Endothelial cell of umbilical vein (primary cell): ENCODE measurements around the gene STYXL1. TPM values are rescaled to one million over a fixed set of nuclear protein-coding genes. Genes with fewer than 3 reads are reported as not detected.

ENCODE experiments used
- Bru-seq: library from RNA; stranded (reverse); fragments of 400-500 nt; gene quantifications from one replicate; lab custom pipeline; 2021; lab: Mats Ljungman, UMichigan
- BruChase-seq, 2 experiments: library from RNA; stranded (reverse); fragments of 400-500 nt; gene quantifications; one replicate each; lab custom pipeline; 2021; lab: Mats Ljungman, UMichigan
- BruUV-seq: library from RNA; stranded (reverse); fragments of 400-500 nt; replicated peaks from 2 replicates; lab custom pipeline; 2021; lab: Mats Ljungman, UMichigan
- CTCF ChIA-PET: fragments of 300-600, 350-600 bp; sonication (Branson Sonifier 250); formaldehyde crosslinking; loops from one replicate; lab custom pipeline; 2021; ENCODE audit warnings: antibody characterized with exemption, inconsistent platforms; lab: Charles Lee
- POLR2A ChIA-PET: fragments of 300-600, 350-600 bp; sonication (Branson Sonifier 250); formaldehyde crosslinking; loops from one replicate; lab custom pipeline; 2021; ENCODE audit warnings: antibody characterized with exemption, inconsistent platforms; lab: Charles Lee
- DNase-seq: peaks from one replicate; pipeline ENCODE4 v3.0.0-alpha.2; 2011; ENCODE audit warnings: low read depth, low spot score
- FAIRE-seq: peaks from 2 replicates; lab custom pipeline; 2011; peaks lifted over from hg19 to GRCh38; lab: Jason Lieb, UNC
- H2AFZ ChIP-seq: 2 replicates; pipeline ENCODE4 v1.6.0; 2012; ENCODE audit warnings: low read depth, low read length, control low read depth, inconsistent platforms
- H3K27ac ChIP-seq: 2 replicates; pipeline ENCODE4 v1.5.1; 2011; ENCODE audit warnings: low read depth, mild to moderate bottlenecking, control low read depth, low read length, moderate library complexity; ENCODE audit not compliant: insufficient read depth
- H3K27me3 ChIP-seq, 2 experiments: 2 replicates each; pipeline versions ENCODE4 v1.6.0 to v1.6.1; 2011; ENCODE audit warnings: low read length in 2 of 2, mixed read lengths in 1 of 2; ENCODE audit not compliant: control insufficient read depth in 2 of 2, insufficient read depth in 2 of 2
- H3K36me3 ChIP-seq, 2 experiments: 2 replicates in 1 of 2; 3 replicates in 1 of 2; pipeline ENCODE4 v1.5.1; 2011; ENCODE audit warnings: low read length in 2 of 2, mild to moderate bottlenecking in 1 of 2, moderate library complexity in 1 of 2; ENCODE audit not compliant: control insufficient read depth in 2 of 2, insufficient read depth in 2 of 2; ENCODE audit errors: extremely low read depth in 1 of 2
- H3K4me1 ChIP-seq: 3 replicates; pipeline ENCODE4 v1.5.1; 2011; ENCODE audit warnings: mild to moderate bottlenecking, low read length; ENCODE audit not compliant: control insufficient read depth, insufficient read depth; ENCODE audit errors: extremely low read depth
- H3K4me2 ChIP-seq: 2 replicates; pipeline ENCODE4 v1.6.1; 2011; ENCODE audit warnings: low read length, control low read depth, mixed read lengths; ENCODE audit not compliant: insufficient read depth
- H3K4me3 ChIP-seq, 3 experiments: fragments of 200-600 bp in 1 of 3; sonication (generic), shearing (Covaris generic) in 1 of 3; replicated peaks in 1 of 3; 2 replicates each; pipeline ENCODE4 v1.5.1; 2011 to 2016; ENCODE audit warnings: control low read depth in 3 of 3, low read length in 3 of 3, mild to moderate bottlenecking in 2 of 3, inconsistent platforms in 1 of 3, low read depth in 1 of 3, moderate library complexity in 1 of 3; ENCODE audit not compliant: insufficient read depth in 1 of 3
- H3K79me2 ChIP-seq: 2 replicates; pipeline ENCODE4 v1.6.0; 2012; ENCODE audit warnings: low read length, inconsistent platforms; ENCODE audit not compliant: control insufficient read depth, insufficient read depth
- H3K9ac ChIP-seq: replicated peaks from 2 replicates; pipeline ENCODE3; 2011; ENCODE audit warnings: low read length, control low read depth; ENCODE audit not compliant: insufficient read depth; ENCODE audit errors: extremely low read depth
- H3K9me1 ChIP-seq: replicated peaks from 3 replicates; pipeline ENCODE4 v1.6.0; 2011; ENCODE audit warnings: mild to moderate bottlenecking, low read length; ENCODE audit not compliant: control insufficient read depth, insufficient read depth; ENCODE audit errors: extremely low read depth
- H3K9me3 ChIP-seq: replicated peaks from 2 replicates; pipeline ENCODE4 v1.5.1; 2012; ENCODE audit warnings: low read length, inconsistent platforms; ENCODE audit not compliant: control insufficient read depth, insufficient read depth
- H4K20me1 ChIP-seq: replicated peaks from 2 replicates; pipeline ENCODE3; 2011; ENCODE audit warnings: mild to moderate bottlenecking, low read length; ENCODE audit not compliant: control insufficient read depth, insufficient read depth; ENCODE audit errors: extremely low read depth
- EZH2 ChIP-seq: IDR thresholded peaks from 2 replicates; pipeline ENCODE4 v1.6.1; 2012; ENCODE audit warnings: borderline replicate concordance, low read depth, mild to moderate bottlenecking, moderate library complexity, low read length, inconsistent platforms; ENCODE audit not compliant: severe bottlenecking
- MAX ChIP-seq: IDR thresholded peaks from 2 replicates; pipeline ENCODE4 v1.6.1; 2011; ENCODE audit not compliant: insufficient read depth, insufficient read length
- MYC ChIP-seq: IDR thresholded peaks from one replicate; pipeline ENCODE4 v1.6.1; 2011; ENCODE audit warnings: mild to moderate bottlenecking, low read depth, low read length
- POLR2A ChIP-seq: IDR thresholded peaks from 2 replicates; pipeline ENCODE4 v1.6.1; 2012; ENCODE audit warnings: low read depth, mild to moderate bottlenecking, control low read depth, low read length
- POLR2AphosphoS5 ChIP-seq: IDR thresholded peaks from 2 replicates; pipeline ENCODE4 v1.6.1; 2012; ENCODE audit warnings: low read depth, mild to moderate bottlenecking, control low read depth, low read length, moderate library complexity; ENCODE audit not compliant: insufficient read depth
- dilution Hi-C: fragments of 300-500 bp; cut with MboI; formaldehyde crosslinking; loops from one replicate; pipeline ENCODE4 v1.15.0; 2019; ENCODE audit warnings: low sequenced_read_pairs; ENCODE audit not compliant: extremely low pct_ligation_motif_present
- intact Hi-C: fragments of 100-400 bp; cut with micrococcal nuclease; formaldehyde crosslinking; loops from one replicate; pipeline ENCODE4 v1.10.0; 2022
- long read RNA-seq: library from polyadenylated mRNA; stranded (forward); transcript quantifications from one replicate; pipeline ENCODE4 v2.0.0, GENCODE V29; 2021
- polyA minus RNA-seq, 3 experiments: library from RNA; depleted of rRNA, polyadenylated mRNA; stranded (reverse); fragments of >200 nt; gene quantifications; 1 replicate in 1 of 3; 2 replicates in 2 of 3; pipeline ENCODE4 v1.2.3, GENCODE V29; 2011
- polyA plus RNA-seq, 4 experiments: library from polyadenylated mRNA; depleted of rRNA in 3 of 4; stranded (reverse) in 3 of 4; unstranded in 1 of 4; fragments of >200 nt; gene quantifications; 2 replicates each; pipeline versions ENCODE4 v1.2.1 to v1.2.3, GENCODE V29; 2011 to 2012; ENCODE audit warnings: missing spikeins in 1 of 4
- total RNA-seq: library from RNA; stranded (reverse); gene quantifications from 2 replicates; pipeline ENCODE4 v1.2.3, GENCODE V29; 2021

The STYXL1 gene
- total RNA-seq (23.0 and 24.3 TPM in 2 replicates), polyA plus RNA-seq (67.6 and 70.9 TPM in 2 replicates), polyA minus RNA-seq (21.3 and 36.9 TPM in 2 replicates), Bru-seq, nascent RNA (percentile 47 among the genes with signal in this experiment), BruChase-seq, experiment 1, labeled RNA remaining after a 6-hour chase (percentile 57 among the genes with signal in this experiment), BruChase-seq, experiment 2, labeled RNA remaining after a 2-hour chase (percentile 48 among the genes with signal in this experiment)
- polyA plus RNA-seq (2011; cell fraction: cytosol; rRNA removed): 64.2 and 86.9 TPM in 2 replicates
- 60.7 TPM in 2 replicates for polyA plus RNA-seq (2011; cell fraction: nucleus; rRNA removed)
- polyA plus RNA-seq (2012): 28.4 and 29.8 TPM in 2 replicates
- 12.3 TPM for polyA minus RNA-seq (2011; cell fraction: cytosol; rRNA and poly(A)+ RNA removed)
- polyA minus RNA-seq (2011; cell fraction: nucleus; rRNA and poly(A)+ RNA removed): 14.1 and 17.1 TPM in 2 replicates
- long read RNA-seq, partial matches to known transcripts: 21 of 45 reads
- long read RNA-seq, other reads (novel, unspliced or antisense): 19 of 45 reads

- Histone ChIP-seq H3K79me2 (peaks cover 57% of the 10 kb centered on the region), H3K9ac (peak within 1 kb of the TSS; percentile 96), H3K4me2 (peak within 1 kb of the TSS; percentile 93), H3K36me3 (no peaks in the 10 kb centered on the region), H3K9me3 (no peaks in the 10 kb centered on the region), H3K27ac (peak within 1 kb of the TSS; percentile 63), H2AFZ (peak within 1 kb of the TSS; percentile 19), H3K4me3 (peak within 1 kb of the TSS; percentile 79 to 98 (median 94)), H3K9me1 (no peaks in the 10 kb centered on the region), H4K20me1 (no peaks in the 10 kb centered on the region), H3K4me1 (peaks cover 4% of the 10 kb centered on the region), H3K27me3 (no peaks in the 10 kb centered on the region)
- dilution Hi-C loops (no loop called here), intact Hi-C loops (loop anchor here (1.0 to 2.0 kb wide), 4 partner anchors 39 to 266 kb away; no protein-coding TSS in a partner anchor)
- POLR2A ChIA-PET: interaction anchor here (0.5 to 0.8 kb wide), 4 partner anchors 40 to 389 kb away, joined by 3 to 4 read pairs (median 4); no protein-coding TSS in a partner anchor
- TSS peak; percentile 74 for BruUV-seq
- CTCF ChIA-PET: interaction anchor here (0.6 to 1.8 kb wide), 11 partner anchors 13 to 267 kb away, joined by 3 to 8 read pairs (median 4); no protein-coding TSS in a partner anchor
- peak; percentile 29 for TF ChIP-seq MAX
- TF ChIP-seq EZH2: no peak
- peak; percentile 97 for TF ChIP-seq POLR2AphosphoS5
- peak; percentile 87 for TF ChIP-seq POLR2A
- peak; percentile 33 for TF ChIP-seq MYC
- peak; percentile 94 for FAIRE-seq
- DNase-seq: peak; percentile 97
Measured at GRCh38 chr7:76047811-76048667, at the start of gene STYXL1, which contains the start of gene MDH2. Gene STYXL1, minus strand, starts transcription at chr7:76048000. Its CDS starts 17,477 bp downstream, at chr7:76030523. Gene MDH2, plus strand, starts transcription at chr7:76048106. Its CDS starts 55 bp downstream, at chr7:76048161.
